Measurements from ENCODE around the gene AQP12B. TPM values are rescaled to one million over a fixed set of nuclear protein-coding genes. Genes with fewer than 3 reads are reported as not detected.

Gene AQP12B
- total RNA-seq, 3 donors from 2014 or later = 0.16 to 10.0 (median 3.9) TPM

- no peak for ATAC-seq
Measured at GRCh38 chr2:240646900-240647502, 35.7 kb downstream of the AQP12B start.

DNA sequence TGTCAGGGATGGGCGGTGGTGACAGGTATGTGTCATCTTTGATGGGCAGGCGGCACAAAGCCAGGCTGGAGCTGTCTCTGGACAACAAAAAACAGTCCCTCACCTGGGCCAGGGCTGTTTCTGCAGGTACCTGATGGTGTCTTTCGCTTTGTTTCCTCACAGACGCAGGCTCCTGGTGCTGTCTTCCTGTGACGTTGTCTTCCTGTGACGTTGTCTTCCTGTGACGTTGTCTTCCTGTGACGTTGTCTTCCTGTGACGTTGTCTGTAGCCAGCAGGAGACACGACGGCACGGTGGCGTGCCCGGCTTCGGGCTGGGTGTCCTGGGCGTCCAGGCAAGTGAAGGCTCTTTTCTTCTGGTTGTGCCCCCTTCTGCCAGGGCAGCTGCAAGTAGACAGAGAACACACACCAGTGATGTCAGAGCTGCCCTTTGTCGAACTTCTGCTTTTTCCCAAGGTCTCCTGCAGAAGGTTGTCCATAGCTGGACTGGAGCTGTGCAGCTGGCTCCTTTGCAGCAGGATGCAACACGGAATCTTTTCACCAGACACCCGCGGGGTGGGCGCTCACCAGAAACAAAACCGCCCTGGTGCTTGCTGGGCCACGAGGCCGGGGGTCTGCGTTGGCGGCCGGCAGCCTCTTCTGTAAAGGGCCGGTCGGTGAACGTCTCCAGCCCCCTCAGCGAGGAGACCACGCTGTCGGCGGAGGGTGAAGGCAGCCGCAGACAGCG is 36.3 kb downstream of the AQP12B start:
- DNase-seq (peak in 1 of 3 donors; percentile 14), ATAC-seq (no peak)
- Histone ChIP-seq H3K4me1 (ENCODE audit: low read depth) (no peaks in the 10 kb centered on the region), H3K9me3 (no peaks in the 10 kb centered on the region), H3K36me3 (ENCODE audit: low read depth) (no peaks in the 10 kb centered on the region), H3K4me3 (no peak overlapping the region)
- intact Hi-C loops (cut with DNase I, micrococcal nuclease) = no loop called here
- TF ChIP-seq, protein P1, sequence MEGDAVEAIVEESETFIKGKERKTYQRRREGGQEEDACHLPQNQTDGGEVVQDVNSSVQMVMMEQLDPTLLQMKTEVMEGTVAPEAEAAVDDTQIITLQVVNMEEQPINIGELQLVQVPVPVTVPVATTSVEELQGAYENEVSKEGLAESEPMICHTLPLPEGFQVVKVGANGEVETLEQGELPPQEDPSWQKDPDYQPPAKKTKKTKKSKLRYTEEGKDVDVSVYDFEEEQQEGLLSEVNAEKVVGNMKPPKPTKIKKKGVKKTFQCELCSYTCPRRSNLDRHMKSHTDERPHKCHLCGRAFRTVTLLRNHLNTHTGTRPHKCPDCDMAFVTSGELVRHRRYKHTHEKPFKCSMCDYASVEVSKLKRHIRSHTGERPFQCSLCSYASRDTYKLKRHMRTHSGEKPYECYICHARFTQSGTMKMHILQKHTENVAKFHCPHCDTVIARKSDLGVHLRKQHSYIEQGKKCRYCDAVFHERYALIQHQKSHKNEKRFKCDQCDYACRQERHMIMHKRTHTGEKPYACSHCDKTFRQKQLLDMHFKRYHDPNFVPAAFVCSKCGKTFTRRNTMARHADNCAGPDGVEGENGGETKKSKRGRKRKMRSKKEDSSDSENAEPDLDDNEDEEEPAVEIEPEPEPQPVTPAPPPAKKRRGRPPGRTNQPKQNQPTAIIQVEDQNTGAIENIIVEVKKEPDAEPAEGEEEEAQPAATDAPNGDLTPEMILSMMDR (IDR thresholded peaks at IDR 0.05) = no peak

More at GRCh38 chr2:240646900-240647502, 35.7 kb downstream of the AQP12B start:
- DNase-seq = peak in 1 of 3 donors; percentile 39
- intact Hi-C loops (cut with DNase I, micrococcal nuclease) = no loop called here
- Histone ChIP-seq H3K36me3 (ENCODE audit: low read depth) (no peaks in the 10 kb centered on the region), H3K9me3 (peaks cover 4% of the 10 kb centered on the region), H3K4me1 (ENCODE audit: low read depth) (no peaks in the 10 kb centered on the region), H3K4me3 (no peak overlapping the region)
- TF ChIP-seq, protein P1 (IDR thresholded peaks at IDR 0.05) = no peak

GRCh38 chr2:240645801-240646175 is 36.9 kb downstream of the AQP12B start:
- Histone ChIP-seq H3K4me3 (no peak overlapping the region), H3K9me3 (no peaks in the 10 kb centered on the region), H3K4me1 (ENCODE audit: low read depth) (no peaks in the 10 kb centered on the region), H3K36me3 (ENCODE audit: low read depth) (no peaks in the 10 kb centered on the region)
- intact Hi-C loops (cut with DNase I, micrococcal nuclease) = no loop called here
- DNase-seq (peak in 1 of 3 donors; percentile 11), ATAC-seq (no peak)
- TF ChIP-seq, protein P1 (IDR thresholded peaks at IDR 0.05) = no peak

- H3K9me3 ChIP-seq = no peaks in the 10 kb centered on the region
- H3K4me1 ChIP-seq (ENCODE audit: low read depth) = no peaks in the 10 kb centered on the region
- intact Hi-C loops (cut with DNase I, micrococcal nuclease) = no loop called here
- no peak for ATAC-seq
- no peaks in the 10 kb centered on the region for H3K36me3 ChIP-seq (ENCODE audit: low read depth)
- TF ChIP-seq, protein P1 (IDR thresholded peaks at IDR 0.05) = no peak
- DNase-seq = peak in 1 of 3 donors; percentile 14
- no peak overlapping the region for H3K4me3 ChIP-seq
Measured at GRCh38 chr2:240645346-240645745, 37.3 kb downstream of the AQP12B start.

DNA sequence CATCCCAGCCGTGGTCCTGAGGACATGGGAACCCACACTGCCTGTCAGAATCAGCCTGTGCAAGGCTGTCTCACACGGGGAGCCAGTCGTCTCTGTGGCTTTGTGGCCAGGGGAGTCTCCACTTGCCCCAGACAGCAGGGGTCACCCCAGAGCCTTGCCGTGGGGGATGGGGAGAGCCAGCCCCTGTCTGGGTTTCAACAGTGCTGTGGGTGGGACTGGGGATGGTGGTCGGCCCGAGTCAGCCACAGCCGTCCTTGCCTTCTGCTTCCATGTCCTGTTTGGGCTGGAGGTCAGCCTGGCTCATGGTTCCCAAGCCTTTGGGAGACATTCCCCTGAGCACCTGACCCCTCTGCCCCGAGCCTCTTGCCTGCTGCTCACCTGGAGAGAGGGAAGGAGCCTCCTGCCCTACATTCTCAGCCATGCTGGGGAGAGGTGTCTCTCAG is 37.8 kb downstream of the AQP12B start:
- Histone ChIP-seq H3K4me1 (ENCODE audit: low read depth) (no peaks in the 10 kb centered on the region), H3K9me3 (no peaks in the 10 kb centered on the region), H3K36me3 (ENCODE audit: low read depth) (no peaks in the 10 kb centered on the region), H3K4me3 (no peak overlapping the region)
- intact Hi-C loops (cut with DNase I, micrococcal nuclease) = no loop called here
- ATAC-seq (no peak), DNase-seq (no peak)
- TF ChIP-seq, protein P1 (IDR thresholded peaks at IDR 0.05) = no peak

All from mucosa of descending colon (tissue), 3 donors.